HG03159 (cell line): ENCODE data around the gene GNG2.
A peak's percentile ranks its signal among the peaks of the same experiment; 100 is the strongest.

Source experiments
- ATAC-seq: cut with Tn5 transposase; IDR thresholded peaks from one replicate; pipeline ENCODE4 v1.9.1; 2021; ENCODE audit warnings: mild to moderate bottlenecking, moderate library complexity; ENCODE audit not compliant: unreplicated experiment

The GNG2 gene

GRCh38 chr14:51938137-51938536, 77.7 kb downstream of the GNG2 start:
- no peak for ATAC-seq

- no peak for ATAC-seq
Measured at GRCh38 chr14:51938821-51939220, 78.4 kb downstream of the GNG2 start.

GRCh38 chr14:51939226-51939625, 78.8 kb downstream of the GNG2 start:
- no peak for ATAC-seq

GRCh38 chr14:51939755-51940301, 79.4 kb downstream of the GNG2 start:
- ATAC-seq: no peak

GRCh38 chr14:51942971-51943370, 82.6 kb downstream of the GNG2 start:
- no peak for ATAC-seq

- ATAC-seq: no peak
Measured at GRCh38 chr14:51950007-51950406, 89.6 kb downstream of the GNG2 start.

- no peak for ATAC-seq
Measured at GRCh38 chr14:51951656-51952055, 91.2 kb downstream of the GNG2 start.

GRCh38 chr14:51954031-51954430, 93.6 kb downstream of the GNG2 start:
- no peak for ATAC-seq

GRCh38 chr14:51954657-51955056, 94.2 kb downstream of the GNG2 start:
- ATAC-seq: no peak

- no peak for ATAC-seq
Measured at GRCh38 chr14:51957950-51958349, 97.5 kb downstream of the GNG2 start.

GRCh38 chr14:51959928-51960327, 99.5 kb downstream of the GNG2 start:
- no peak for ATAC-seq

- no peak for ATAC-seq
Measured at GRCh38 chr14:51960866-51961265, 100.5 kb downstream of the GNG2 start.

GRCh38 chr14:51962711-51963110, 102.3 kb downstream of the GNG2 start:
- no peak for ATAC-seq

GRCh38 chr14:51963286-51963685, 102.9 kb downstream of the GNG2 start:
- ATAC-seq: no peak

- no peak for ATAC-seq
Measured at GRCh38 chr14:51967521-51967920, 107.1 kb downstream of the GNG2 start.

- no peak for ATAC-seq
Measured at GRCh38 chr14:51969852-51970540, 109.6 kb downstream of the GNG2 start.

- no peak for ATAC-seq
Measured at GRCh38 chr14:51972566-51972965, 112.2 kb downstream of the GNG2 start.

- no peak for ATAC-seq
Measured at GRCh38 chr14:51977075-51977474, 116.7 kb downstream of the GNG2 start.

- ATAC-seq: no peak
Measured at GRCh38 chr14:51978681-51979085, 118.3 kb downstream of the GNG2 start.

- peak; percentile 70 for ATAC-seq
Measured at GRCh38 chr14:51979088-51979709, 118.8 kb downstream of the GNG2 start.

- no peak for ATAC-seq
Measured at GRCh38 chr14:51981218-51981854, 120.9 kb downstream of the GNG2 start.

- ATAC-seq: no peak
Measured at GRCh38 chr14:51988221-51988620, 127.8 kb downstream of the GNG2 start.
